GM12878 (cell line): Measurements from ENCODE around the gene SLC25A48. TPM values are rescaled to one million over a fixed set of nuclear protein-coding genes. Genes with fewer than 3 reads are reported as not detected.

ENCODE experiments used
- ATAC-seq: fragments of 200-7000 bp; cut with Tn5 transposase; 3 replicates; pipeline ENCODE4 v1.9.1; 2020; ENCODE audit warnings: mild to moderate bottlenecking, moderate library complexity
- BruUV-seq: library from RNA; stranded (reverse); fragments of 400-500 nt; replicated peaks from 2 replicates; lab custom pipeline; 2021; lab: Mats Ljungman, UMichigan
- CTCF ChIA-PET: fragments of 300-600 bp; sonication (Branson Sonifier 250); formaldehyde crosslinking; extraction: SDS; loops from one replicate; lab custom pipeline; 2021; ENCODE audit warnings: inconsistent platforms; lab: Yijun Ruan, JAX
- POLR2A ChIA-PET: fragments of 350-600 bp; formaldehyde crosslinking; extraction: SDS; loops from one replicate; lab custom pipeline; 2021; ENCODE audit warnings: inconsistent platforms; lab: Charles Lee
- RAD21 ChIA-PET: fragments of 300-600 bp; sonication (Branson Sonifier 250); formaldehyde crosslinking; loops from one replicate; lab custom pipeline; 2023; ENCODE audit warnings: antibody characterized with exemption; ENCODE audit not compliant: unreplicated experiment; lab: Charles Lee
- SMC1A ChIA-PET: fragments of 300-600 bp; sonication (Branson Sonifier 250); formaldehyde crosslinking; loops from one replicate; lab custom pipeline; 2023; ENCODE audit not compliant: unreplicated experiment, uncharacterized antibody; lab: Charles Lee
- DNase-seq: peaks from one replicate; pipeline ENCODE4 v3.0.0-alpha.2; 2011; ENCODE audit warnings: low read depth, low spot score
- FAIRE-seq: peaks from 3 replicates; lab custom pipeline; 2011; peaks lifted over from hg19 to GRCh38; lab: Jason Lieb, UNC
- H2AFZ ChIP-seq: 2 replicates; pipeline ENCODE4 v1.6.0; 2011; ENCODE audit warnings: low read depth, low read length, control low read depth; ENCODE audit not compliant: control insufficient read depth
- H3K27ac ChIP-seq: 2 replicates; pipeline ENCODE4 v1.5.1; 2011; ENCODE audit warnings: control low read depth; ENCODE audit not compliant: control insufficient read depth, insufficient read depth
- H3K27me3 ChIP-seq, 2 experiments: replicated peaks in 1 of 2; 2 replicates each; pipeline versions ENCODE4 v1.6.0 to v1.6.1; 2011; ENCODE audit warnings: low read length in 1 of 2; ENCODE audit not compliant: control insufficient read depth in 2 of 2, insufficient read depth in 2 of 2
- H3K36me3 ChIP-seq, 2 experiments: 2 replicates each; pipeline ENCODE4 v1.5.1; 2011; ENCODE audit warnings: low read length in 1 of 2; ENCODE audit not compliant: control insufficient read depth in 2 of 2, insufficient read depth in 2 of 2
- H3K4me1 ChIP-seq: 2 replicates; pipeline ENCODE4 v1.6.1; 2011; ENCODE audit warnings: mild to moderate bottlenecking, low read length, moderate library complexity, mixed read lengths; ENCODE audit not compliant: control insufficient read depth, insufficient read depth
- H3K4me2 ChIP-seq: 2 replicates; pipeline ENCODE4 v1.6.0; 2011; ENCODE audit warnings: control low read depth; ENCODE audit not compliant: control insufficient read depth, insufficient read depth
- H3K4me3 ChIP-seq: fragments of 200-600 bp; sonication (generic); 2 replicates; pipeline ENCODE4 v1.5.1; 2016
- H3K79me2 ChIP-seq: 2 replicates; pipeline ENCODE4 v1.6.0; 2011; ENCODE audit warnings: low read length; ENCODE audit not compliant: control insufficient read depth, insufficient read depth
- H3K9ac ChIP-seq: 2 replicates; pipeline ENCODE4 v1.8.0; 2011; ENCODE audit warnings: low read length, control low read depth, mixed read lengths; ENCODE audit not compliant: control insufficient read depth, insufficient read depth
- H3K9me3 ChIP-seq: replicated peaks from 3 replicates; pipeline ENCODE4 v1.5.1; 2011; ENCODE audit warnings: mild to moderate bottlenecking, low read length; ENCODE audit not compliant: control insufficient read depth, insufficient read depth
- H4K20me1 ChIP-seq: 2 replicates; pipeline ENCODE4 v1.6.0; 2011; ENCODE audit not compliant: control insufficient read depth, insufficient read depth
- CHD2 ChIP-seq: IDR thresholded peaks from 2 replicates; pipeline ENCODE4 v1.6.1; 2011; ENCODE audit warnings: low read depth, low read length, improper control_type of control experiment, borderline replicate concordance
- GABPA ChIP-seq: IDR thresholded peaks from 2 replicates; pipeline ENCODE4 v1.6.1; 2014; ENCODE audit warnings: antibody characterized with exemption, low read depth, mild to moderate bottlenecking, inconsistent platforms
- HCFC1 ChIP-seq: fragments of 150-350 bp; IDR thresholded peaks from 2 replicates; pipeline ENCODE4 v1.6.1; 2014; ENCODE audit warnings: low read length
- HDAC6 ChIP-seq: fragments of 200-600 bp; sonication (generic); IDR thresholded peaks from one replicate; pipeline ENCODE4 v1.8.0; 2017; ENCODE audit warnings: antibody characterized with exemption; ENCODE audit not compliant: unreplicated experiment
- IKZF1 ChIP-seq: fragments of 450-650 bp; conservative IDR thresholded peaks from 2 replicates; pipeline ENCODE4 v1.6.1; 2017; ENCODE audit warnings: antibody characterized with exemption, mild to moderate bottlenecking
- PML ChIP-seq: IDR thresholded peaks from 2 replicates; pipeline ENCODE4 v1.6.1; 2012; ENCODE audit warnings: low read length, inconsistent platforms
- RELA ChIP-seq: fragments of 450-650 bp; IDR thresholded peaks from 2 replicates; pipeline ENCODE4 v1.8.0; 2014; ENCODE audit warnings: borderline replicate concordance; ENCODE audit not compliant: partially characterized antibody
- TAF1 ChIP-seq: IDR thresholded peaks from 2 replicates; pipeline ENCODE4 v1.6.1; 2011; ENCODE audit warnings: mild to moderate bottlenecking, low read depth, low read length, borderline replicate concordance
- TCF7 ChIP-seq: IDR thresholded peaks from 2 replicates; pipeline ENCODE4 v1.6.1; 2014; ENCODE audit warnings: antibody characterized with exemption, borderline replicate concordance
- ZSCAN29 ChIP-seq: fragments of 450-650 bp; IDR thresholded peaks from 2 replicates; pipeline ENCODE4 v1.6.1; 2017; ENCODE audit warnings: mild to moderate bottlenecking, moderate library complexity
- WGBS: methylation state at CpG from one replicate; pipeline ENCODE4 v1.1.6; 2016; ENCODE audit warnings: low lambda C conversion rate; ENCODE audit not compliant: insufficient replicate concordance, insufficient coverage; ENCODE audit errors: missing lambda C conversion rate; 5-methylcytosine and 5-hydroxymethylcytosine counted together
- in situ Hi-C: fragments of 300-500 bp; cut with MboI; formaldehyde crosslinking; loops from 9 replicates; pipeline ENCODE4 v1.14.3; 2018; ENCODE audit warnings: mixed read lengths
- intact Hi-C: fragments of 100-400 bp; cut with micrococcal nuclease; formaldehyde crosslinking; loops from one replicate; pipeline ENCODE4 v1.14.2; 2022; ENCODE audit not compliant: unreplicated experiment
- polyA plus RNA-seq, 11 experiments: library from polyadenylated mRNA; depleted of rRNA in 4 of 11; unstranded in 6 of 11; stranded (reverse) in 5 of 11; fragments of >200 nt; fragmentation: Nextera tagmentation in 4 of 11; fragmentation: Illumina TruSeq in 1 of 11; extraction: Ambion mirVana in 4 of 11; extraction: Trizol in 1 of 11; gene quantifications; 1 replicate in 1 of 11; 2 replicates in 10 of 11; pipeline versions ENCODE4 v1.2.1 to v1.2.3, GENCODE V29; 2011 to 2016; ENCODE audit warnings: inconsistent platforms in 2 of 11, missing spikeins in 2 of 11, low read depth in 1 of 11
- total RNA-seq, 4 experiments: library from RNA; depleted of rRNA in 3 of 4; stranded (reverse); fragments of >200 nt in 3 of 4; fragmentation: Illumina TruSeq in 1 of 4; extraction: Trizol in 1 of 4; gene quantifications; 2 replicates each; pipeline versions ENCODE4 v1.2.1 to v1.2.3, GENCODE V29; 2013 to 2021
- TF ChIP-seq, protein P1 (sequence below): fragments of 150-350 bp; IDR thresholded peaks from 2 replicates; pipeline ENCODE4 v1.6.1; 2014; ENCODE audit warnings: mild to moderate bottlenecking, low read depth, low read length
- TF ChIP-seq, protein P2 (sequence below): IDR thresholded peaks from 2 replicates; pipeline ENCODE4 v1.6.1; 2012; ENCODE audit warnings: low read depth, low read length, improper control_type of control experiment
- TF ChIP-seq, protein P3 (sequence below): fragments of 450-650 bp; formaldehyde crosslinking; IDR thresholded peaks from 2 replicates; pipeline ENCODE4 v1.4.0; 2020; ENCODE audit warnings: mild to moderate bottlenecking, moderate library complexity

Gene SLC25A48
- total and polyA plus RNA-seq, 10 of the 15 experiments (the other 5 are each of a cell fraction or from before 2014, with no cell fraction given), result 0.06 TPM; not detected in 9

DNA sequence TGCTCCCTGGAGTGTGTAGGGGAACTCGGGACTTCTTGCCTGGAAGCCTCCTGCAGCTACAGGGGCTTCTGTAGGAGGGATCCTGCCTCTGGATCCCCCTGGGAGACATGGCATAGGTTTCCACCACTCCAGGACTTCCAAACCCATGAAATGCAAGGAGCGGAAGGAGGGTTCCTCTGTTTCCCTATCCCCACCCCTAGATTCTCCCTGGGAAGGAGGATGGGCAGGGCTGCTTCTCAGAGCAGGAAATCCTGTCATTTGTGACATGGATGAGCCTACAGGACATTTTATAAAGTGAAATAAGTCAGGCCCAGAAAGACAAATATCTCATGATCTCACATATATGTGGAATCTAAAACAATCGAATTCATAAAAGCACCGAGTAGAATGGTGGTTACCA lies 23.5 kb upstream of the SLC25A48 start:
- ChIA-PET POLR2A (no interaction called here), RAD21 (no interaction called here), CTCF (no interaction called here), SMC1A (no interaction called here)
- no TSS peak for BruUV-seq
- Histone ChIP-seq H3K4me2 (no peak overlapping the region), H3K36me3 (no peaks in the 10 kb centered on the region), H3K79me2 (no peaks in the 10 kb centered on the region), H3K4me3 (no peak overlapping the region), H4K20me1 (no peaks in the 10 kb centered on the region; the same call in 1 of the 2 replicates), H3K9me3 (no peaks in the 10 kb centered on the region), H3K27ac (no peak overlapping the region), H3K4me1 (no peaks in the 10 kb centered on the region), H3K27me3 (peaks cover 2 to 3% of the 10 kb centered on the region in 2 experiments), H3K9ac (no peak overlapping the region), H2AFZ (no peak overlapping the region)
- ATAC-seq (no peak), FAIRE-seq (no peak), DNase-seq (no peak)
- TF ChIP-seq, protein P1, sequence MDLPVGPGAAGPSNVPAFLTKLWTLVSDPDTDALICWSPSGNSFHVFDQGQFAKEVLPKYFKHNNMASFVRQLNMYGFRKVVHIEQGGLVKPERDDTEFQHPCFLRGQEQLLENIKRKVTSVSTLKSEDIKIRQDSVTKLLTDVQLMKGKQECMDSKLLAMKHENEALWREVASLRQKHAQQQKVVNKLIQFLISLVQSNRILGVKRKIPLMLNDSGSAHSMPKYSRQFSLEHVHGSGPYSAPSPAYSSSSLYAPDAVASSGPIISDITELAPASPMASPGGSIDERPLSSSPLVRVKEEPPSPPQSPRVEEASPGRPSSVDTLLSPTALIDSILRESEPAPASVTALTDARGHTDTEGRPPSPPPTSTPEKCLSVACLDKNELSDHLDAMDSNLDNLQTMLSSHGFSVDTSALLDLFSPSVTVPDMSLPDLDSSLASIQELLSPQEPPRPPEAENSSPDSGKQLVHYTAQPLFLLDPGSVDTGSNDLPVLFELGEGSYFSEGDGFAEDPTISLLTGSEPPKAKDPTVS, result no peak
- intact Hi-C loops, result no loop called here
- 60% methylated on average over 4 of the region's 4 CpGs for WGBS
- in situ Hi-C loops, result no loop called here

DNA sequence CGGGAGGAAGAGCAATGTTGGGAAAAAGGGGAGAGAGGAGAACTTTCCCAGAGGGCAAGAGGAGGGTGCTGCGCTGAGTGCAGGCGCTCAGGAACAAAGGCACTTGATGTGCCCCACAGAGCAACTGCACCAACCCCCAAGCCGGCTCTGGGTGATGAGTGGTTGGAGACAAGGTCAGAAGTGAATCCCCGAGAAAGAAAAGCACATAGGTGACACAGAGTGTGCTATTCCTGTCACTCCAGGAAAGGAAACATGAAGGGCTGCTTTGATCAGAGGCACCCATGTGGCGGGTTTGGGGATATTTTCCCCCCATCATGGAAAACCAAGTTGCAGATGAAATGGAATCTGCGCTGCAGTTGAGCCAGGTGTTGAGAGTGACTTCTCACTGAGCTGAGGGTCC lies 20.7 kb upstream of the SLC25A48 start:
- FAIRE-seq, result no peak
- Histone ChIP-seq H3K79me2 (no peaks in the 10 kb centered on the region), H3K4me2 (no peak overlapping the region), H3K9me3 (no peaks in the 10 kb centered on the region), H3K27ac (no peak overlapping the region), H3K4me3 (no peak overlapping the region), H4K20me1 (no peaks in the 10 kb centered on the region; the same call in 1 of the 2 replicates), H2AFZ (no peak overlapping the region), H3K9ac (no peak overlapping the region), H3K36me3 (no peaks in the 10 kb centered on the region), H3K4me1 (no peaks in the 10 kb centered on the region), H3K27me3 (peaks cover 2 to 3% of the 10 kb centered on the region in 2 experiments)
- ChIA-PET SMC1A (no interaction called here), CTCF (no interaction called here), POLR2A (no interaction called here), RAD21 (no interaction called here)
- no peak for DNase-seq
- no TSS peak for BruUV-seq
- in situ Hi-C loops, result no loop called here
- intact Hi-C loops, result no loop called here
- WGBS, result 38% methylated on average over 7 of the region's 7 CpGs
- ATAC-seq, result no peak
- no peak for TF ChIP-seq HDAC6
- TF ChIP-seq ZSCAN29, result no peak
- TF ChIP-seq, protein P2, sequence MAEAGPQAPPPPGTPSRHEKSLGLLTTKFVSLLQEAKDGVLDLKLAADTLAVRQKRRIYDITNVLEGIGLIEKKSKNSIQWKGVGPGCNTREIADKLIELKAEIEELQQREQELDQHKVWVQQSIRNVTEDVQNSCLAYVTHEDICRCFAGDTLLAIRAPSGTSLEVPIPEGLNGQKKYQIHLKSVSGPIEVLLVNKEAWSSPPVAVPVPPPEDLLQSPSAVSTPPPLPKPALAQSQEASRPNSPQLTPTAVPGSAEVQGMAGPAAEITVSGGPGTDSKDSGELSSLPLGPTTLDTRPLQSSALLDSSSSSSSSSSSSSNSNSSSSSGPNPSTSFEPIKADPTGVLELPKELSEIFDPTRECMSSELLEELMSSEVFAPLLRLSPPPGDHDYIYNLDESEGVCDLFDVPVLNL, result no peak
- no peak for TF ChIP-seq GABPA
- no peak for TF ChIP-seq PML
- no peak for TF ChIP-seq TCF7
- TF ChIP-seq TAF1, result no peak
- no peak for TF ChIP-seq RELA
- TF ChIP-seq, protein P3, sequence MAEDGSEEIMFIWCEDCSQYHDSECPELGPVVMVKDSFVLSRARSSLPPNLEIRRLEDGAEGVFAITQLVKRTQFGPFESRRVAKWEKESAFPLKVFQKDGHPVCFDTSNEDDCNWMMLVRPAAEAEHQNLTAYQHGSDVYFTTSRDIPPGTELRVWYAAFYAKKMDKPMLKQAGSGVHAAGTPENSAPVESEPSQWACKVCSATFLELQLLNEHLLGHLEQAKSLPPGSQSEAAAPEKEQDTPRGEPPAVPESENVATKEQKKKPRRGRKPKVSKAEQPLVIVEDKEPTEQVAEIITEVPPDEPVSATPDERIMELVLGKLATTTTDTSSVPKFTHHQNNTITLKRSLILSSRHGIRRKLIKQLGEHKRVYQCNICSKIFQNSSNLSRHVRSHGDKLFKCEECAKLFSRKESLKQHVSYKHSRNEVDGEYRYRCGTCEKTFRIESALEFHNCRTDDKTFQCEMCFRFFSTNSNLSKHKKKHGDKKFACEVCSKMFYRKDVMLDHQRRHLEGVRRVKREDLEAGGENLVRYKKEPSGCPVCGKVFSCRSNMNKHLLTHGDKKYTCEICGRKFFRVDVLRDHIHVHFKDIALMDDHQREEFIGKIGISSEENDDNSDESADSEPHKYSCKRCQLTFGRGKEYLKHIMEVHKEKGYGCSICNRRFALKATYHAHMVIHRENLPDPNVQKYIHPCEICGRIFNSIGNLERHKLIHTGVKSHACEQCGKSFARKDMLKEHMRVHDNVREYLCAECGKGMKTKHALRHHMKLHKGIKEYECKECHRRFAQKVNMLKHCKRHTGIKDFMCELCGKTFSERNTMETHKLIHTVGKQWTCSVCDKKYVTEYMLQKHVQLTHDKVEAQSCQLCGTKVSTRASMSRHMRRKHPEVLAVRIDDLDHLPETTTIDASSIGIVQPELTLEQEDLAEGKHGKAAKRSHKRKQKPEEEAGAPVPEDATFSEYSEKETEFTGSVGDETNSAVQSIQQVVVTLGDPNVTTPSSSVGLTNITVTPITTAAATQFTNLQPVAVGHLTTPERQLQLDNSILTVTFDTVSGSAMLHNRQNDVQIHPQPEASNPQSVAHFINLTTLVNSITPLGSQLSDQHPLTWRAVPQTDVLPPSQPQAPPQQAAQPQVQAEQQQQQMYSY (CRISPR knock-in tag), result no peak
- TF ChIP-seq IKZF1, result no peak
- TF ChIP-seq HCFC1, result no peak
- no peak for TF ChIP-seq CHD2
